Memory B cell (primary cell): ENCODE data around the gene RPL13.

Experiments used
- ATAC-seq: fragments of 150-1000 bp; cut with Tn5 transposase; 2 replicates; pipeline ENCODE4 v1.10.0; 2021; ENCODE audit warnings: low read depth, mild to moderate bottlenecking, moderate library complexity
- DNase-seq, 2 donors: peaks; one replicate each; pipeline ENCODE4 v3.0.0; 2022; ENCODE audit warnings: low spot score in 2 of 2
- H3K27ac Mint-ChIP-seq: one replicate; pipeline ENCODE4 v1.8.0; 2022; ENCODE audit warnings: mild to moderate bottlenecking, moderate library complexity, mixed read lengths
- H3K27me3 Mint-ChIP-seq: one replicate; pipeline ENCODE4 v1.8.0; 2022; ENCODE audit warnings: mixed read lengths
- H3K36me3 Mint-ChIP-seq: one replicate; pipeline ENCODE4 v1.8.0; 2022; ENCODE audit warnings: mild to moderate bottlenecking, mixed read lengths
- H3K4me1 Mint-ChIP-seq: one replicate; pipeline ENCODE4 v1.8.0; 2022; ENCODE audit warnings: mixed read lengths
- H3K4me3 Mint-ChIP-seq: one replicate; pipeline ENCODE4 v1.8.0; 2022; ENCODE audit warnings: mild to moderate bottlenecking, moderate library complexity, mixed read lengths
- H3K9me3 Mint-ChIP-seq: one replicate; pipeline ENCODE4 v1.8.0; 2022; ENCODE audit warnings: mixed read lengths

RPL13 gene

DNA sequence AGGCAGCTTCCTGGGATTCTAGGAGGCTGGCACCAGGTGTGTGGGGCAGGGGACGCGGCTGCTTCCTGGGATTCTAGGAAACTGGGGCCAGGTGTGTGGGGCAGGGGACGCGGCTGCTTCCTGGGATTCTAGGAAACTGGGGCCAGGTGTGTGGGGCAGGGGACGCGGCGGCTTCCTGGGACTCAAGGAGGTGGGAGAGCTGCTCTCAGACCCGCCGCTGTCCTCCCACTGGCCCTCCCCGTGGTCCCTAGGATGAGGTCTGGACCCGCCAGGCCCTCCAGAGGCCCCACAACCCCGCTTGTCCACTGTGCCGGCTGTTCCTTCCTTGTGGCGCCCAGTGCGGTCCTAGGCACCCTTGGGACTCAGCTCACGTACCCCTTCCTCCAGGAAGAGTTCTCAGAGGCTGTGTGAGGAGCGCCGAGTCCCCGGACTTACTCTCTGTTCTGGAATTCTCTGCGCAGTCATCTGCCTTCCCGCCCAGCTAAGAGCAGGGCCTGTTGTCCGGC is 53.5 kb downstream of the RPL13 start:
- Mint-ChIP-seq H3K36me3 (no peaks in the 10 kb centered on the region), H3K9me3 (peaks cover 5% of the 10 kb centered on the region), H3K4me3 (no peak overlapping the region), H3K4me1 (peaks cover 7% of the 10 kb centered on the region), H3K27ac (no peak overlapping the region), H3K27me3 (peaks cover 10% of the 10 kb centered on the region)
- no peak for DNase-seq
- ATAC-seq: no peak
